ENCODE results near the gene DAPK1.

Gene DAPK1

DNA sequence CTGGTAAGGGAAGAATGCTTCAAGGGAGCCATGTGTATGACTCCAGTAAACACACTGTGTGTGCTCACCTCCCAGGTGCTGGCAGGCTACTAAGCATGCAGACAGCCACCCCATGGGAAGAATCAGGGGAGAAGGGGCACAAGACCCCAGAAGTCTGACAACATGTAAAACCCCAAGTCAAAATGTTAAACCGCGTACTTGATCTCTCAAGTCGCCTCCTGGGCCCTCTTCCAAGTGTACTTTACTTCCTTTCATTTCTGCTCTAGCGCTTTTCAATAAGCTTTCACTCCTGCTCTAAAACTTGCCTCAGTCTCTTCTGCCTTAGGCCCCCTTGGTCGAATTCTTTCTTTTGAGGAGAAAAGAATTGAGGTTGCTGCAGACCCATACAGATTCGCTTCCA, 31.3 kb downstream of the DAPK1 start:
- Histone ChIP-seq H3K9me2 (replicated peaks; ENCODE audit: control insufficient read depth, low read length) (no peaks in the 10 kb centered on the region), H4K20me1 (ENCODE audit: control insufficient read depth, insufficient read depth, low read depth, low read length) (no peaks in the 10 kb centered on the region), H3F3A (ENCODE audit: control insufficient read depth, insufficient read depth) (no peaks in the 10 kb centered on the region), H3K9me3 (ENCODE audit: control insufficient read depth, insufficient read depth, low read length) (no peaks in the 10 kb centered on the region), H3K4me2 (ENCODE audit: low read length) (no peak overlapping the region), H3K27me3 (ENCODE audit: control insufficient read depth, low read length) (no peaks in the 10 kb centered on the region), H3K79me2 (ENCODE audit: control insufficient read depth, low read length) (no peaks in the 10 kb centered on the region), H3K4me1 (ENCODE audit: control insufficient read depth, low read length) (no peaks in the 10 kb centered on the region), H3K4me3 (ENCODE audit: low read length) (no peak overlapping the region), H3K27ac (ENCODE audit: low read depth, low read length) (no peak overlapping the region), H3K36me3 (ENCODE audit: control insufficient read depth, low read length) (no peaks in the 10 kb centered on the region)
- TF ChIP-seq, protein P1, sequence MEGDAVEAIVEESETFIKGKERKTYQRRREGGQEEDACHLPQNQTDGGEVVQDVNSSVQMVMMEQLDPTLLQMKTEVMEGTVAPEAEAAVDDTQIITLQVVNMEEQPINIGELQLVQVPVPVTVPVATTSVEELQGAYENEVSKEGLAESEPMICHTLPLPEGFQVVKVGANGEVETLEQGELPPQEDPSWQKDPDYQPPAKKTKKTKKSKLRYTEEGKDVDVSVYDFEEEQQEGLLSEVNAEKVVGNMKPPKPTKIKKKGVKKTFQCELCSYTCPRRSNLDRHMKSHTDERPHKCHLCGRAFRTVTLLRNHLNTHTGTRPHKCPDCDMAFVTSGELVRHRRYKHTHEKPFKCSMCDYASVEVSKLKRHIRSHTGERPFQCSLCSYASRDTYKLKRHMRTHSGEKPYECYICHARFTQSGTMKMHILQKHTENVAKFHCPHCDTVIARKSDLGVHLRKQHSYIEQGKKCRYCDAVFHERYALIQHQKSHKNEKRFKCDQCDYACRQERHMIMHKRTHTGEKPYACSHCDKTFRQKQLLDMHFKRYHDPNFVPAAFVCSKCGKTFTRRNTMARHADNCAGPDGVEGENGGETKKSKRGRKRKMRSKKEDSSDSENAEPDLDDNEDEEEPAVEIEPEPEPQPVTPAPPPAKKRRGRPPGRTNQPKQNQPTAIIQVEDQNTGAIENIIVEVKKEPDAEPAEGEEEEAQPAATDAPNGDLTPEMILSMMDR (IDR thresholded peaks at IDR 0.05; ENCODE audit: low read depth, low read length, poor library complexity, severe bottlenecking), result no peak
- no peak for TF ChIP-seq EZH2phosphoT487 (IDR thresholded peaks at IDR 0.05; ENCODE audit: borderline replicate concordance, low read length)

- Histone ChIP-seq H3K4me3 (ENCODE audit: low read length) (no peak overlapping the region), H3K4me1 (ENCODE audit: control insufficient read depth, low read length) (no peaks in the 10 kb centered on the region), H3K4me2 (ENCODE audit: low read length) (no peak overlapping the region), H3K9me3 (ENCODE audit: control insufficient read depth, insufficient read depth, low read length) (no peaks in the 10 kb centered on the region), H3F3A (ENCODE audit: control insufficient read depth, insufficient read depth) (no peaks in the 10 kb centered on the region), H3K27me3 (ENCODE audit: control insufficient read depth, low read length) (no peaks in the 10 kb centered on the region), H4K20me1 (ENCODE audit: control insufficient read depth, insufficient read depth, low read depth, low read length) (no peaks in the 10 kb centered on the region), H3K27ac (ENCODE audit: low read depth, low read length) (no peak overlapping the region), H3K36me3 (ENCODE audit: control insufficient read depth, low read length) (no peaks in the 10 kb centered on the region), H3K9me2 (replicated peaks; ENCODE audit: control insufficient read depth, low read length) (no peaks in the 10 kb centered on the region), H3K79me2 (ENCODE audit: control insufficient read depth, low read length) (no peaks in the 10 kb centered on the region)
- TF ChIP-seq EZH2phosphoT487 (IDR thresholded peaks at IDR 0.05; ENCODE audit: borderline replicate concordance, low read length), result no peak
Observed at GRCh38 chr9:87529671-87530070, 32.0 kb downstream of the DAPK1 start.

DNA sequence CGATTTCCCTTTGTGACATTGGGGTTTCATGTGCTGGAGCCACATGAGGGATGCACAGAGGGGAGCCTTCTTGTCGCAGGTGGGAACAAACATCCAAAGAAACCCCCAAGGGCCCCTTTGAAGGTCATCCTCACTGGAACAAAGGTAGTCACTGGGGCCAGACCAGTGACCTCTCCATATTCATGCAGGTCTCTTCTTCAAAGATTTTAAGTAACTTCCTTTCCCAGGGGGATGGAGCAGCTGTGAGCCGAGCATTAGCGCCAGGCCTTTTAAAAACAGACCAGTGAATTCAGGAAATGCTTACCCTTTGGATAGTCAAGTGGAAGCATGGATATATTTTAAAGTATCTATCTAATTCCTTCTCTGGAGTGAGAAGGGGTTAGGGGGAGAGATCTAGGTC, 33.0 kb downstream of the DAPK1 start:
- H3K9me3 ChIP-seq (ENCODE audit: control insufficient read depth, insufficient read depth, low read length), result no peaks in the 10 kb centered on the region
- no peaks in the 10 kb centered on the region for H3F3A ChIP-seq (ENCODE audit: control insufficient read depth, insufficient read depth)
- H3K4me2 ChIP-seq (ENCODE audit: low read length), result no peak overlapping the region
- H4K20me1 ChIP-seq (ENCODE audit: control insufficient read depth, insufficient read depth, low read depth, low read length), result no peaks in the 10 kb centered on the region
- TF ChIP-seq, protein P1 (IDR thresholded peaks at IDR 0.05; ENCODE audit: low read depth, low read length, poor library complexity, severe bottlenecking), result no peak
- TF ChIP-seq EZH2phosphoT487 (IDR thresholded peaks at IDR 0.05; ENCODE audit: borderline replicate concordance, low read length), result no peak
- no peaks in the 10 kb centered on the region for H3K36me3 ChIP-seq (ENCODE audit: control insufficient read depth, low read length)
- no peaks in the 10 kb centered on the region for H3K4me1 ChIP-seq (ENCODE audit: control insufficient read depth, low read length)
- no peak overlapping the region for H3K27ac ChIP-seq (ENCODE audit: low read depth, low read length)
- H3K79me2 ChIP-seq (ENCODE audit: control insufficient read depth, low read length), result no peaks in the 10 kb centered on the region
- H3K9me2 ChIP-seq (replicated peaks; ENCODE audit: control insufficient read depth, low read length), result no peaks in the 10 kb centered on the region
- H3K4me3 ChIP-seq (ENCODE audit: low read length), result no peak overlapping the region
- no peaks in the 10 kb centered on the region for H3K27me3 ChIP-seq (ENCODE audit: control insufficient read depth, low read length)

GRCh38 chr9:87531370-87532295, 34.0 kb downstream of the DAPK1 start:
- Histone ChIP-seq H3K27me3 (ENCODE audit: control insufficient read depth, low read length) (no peaks in the 10 kb centered on the region), H4K20me1 (ENCODE audit: control insufficient read depth, insufficient read depth, low read depth, low read length) (no peaks in the 10 kb centered on the region), H3K4me3 (ENCODE audit: low read length) (no peak overlapping the region), H3K27ac (ENCODE audit: low read depth, low read length) (no peak overlapping the region), H3K9me2 (replicated peaks; ENCODE audit: control insufficient read depth, low read length) (no peaks in the 10 kb centered on the region), H3K36me3 (ENCODE audit: control insufficient read depth, low read length) (no peaks in the 10 kb centered on the region), H3K4me1 (ENCODE audit: control insufficient read depth, low read length) (no peaks in the 10 kb centered on the region), H3K9me3 (ENCODE audit: control insufficient read depth, insufficient read depth, low read length) (no peaks in the 10 kb centered on the region), H3F3A (ENCODE audit: control insufficient read depth, insufficient read depth) (no peaks in the 10 kb centered on the region), H3K4me2 (ENCODE audit: low read length) (no peak overlapping the region), H3K79me2 (ENCODE audit: control insufficient read depth, low read length) (no peaks in the 10 kb centered on the region)
- TF ChIP-seq, protein P1 (IDR thresholded peaks at IDR 0.05; ENCODE audit: low read depth, low read length, poor library complexity, severe bottlenecking), result no peak
- no peak for TF ChIP-seq EZH2phosphoT487 (IDR thresholded peaks at IDR 0.05; ENCODE audit: borderline replicate concordance, low read length)
